HepG2 (cell line): ENCODE data around the gene TLN1. TPM values are rescaled to one million over a fixed set of nuclear protein-coding genes. Genes with fewer than 3 reads are reported as not detected.

Experiments used
- CEBPG ChIP-seq: IDR thresholded peaks from 2 replicates; pipeline ENCODE4 v1.6.1; 2016
- ETV5 ChIP-seq: IDR thresholded peaks from 2 replicates; pipeline ENCODE4 v1.6.1; 2018; ENCODE audit warnings: missing biosample characterization, missing genetic modification reagents, inconsistent platforms, borderline replicate concordance
- HDAC6 ChIP-seq: fragments of 200-600 bp; sonication (generic); IDR thresholded peaks from 2 replicates; pipeline ENCODE4 v1.7.0; 2017; ENCODE audit warnings: mild to moderate bottlenecking, antibody characterized with exemption, low read length, low read depth
- HNRNPLL ChIP-seq: fragments of 200-400 bp; formaldehyde crosslinking; IDR thresholded peaks from 2 replicates; pipeline ENCODE4 v1.6.1; 2017; ENCODE audit warnings: mild to moderate bottlenecking, low read depth, low read length; ENCODE audit not compliant: poor library complexity, severe bottlenecking
- HOXA5 ChIP-seq: sonication (generic); formaldehyde crosslinking; IDR thresholded peaks from 2 replicates; pipeline ENCODE4 v1.4.0; 2020; ENCODE audit warnings: missing genetic modification reagents
- KMT2A ChIP-seq: sonication (generic); formaldehyde crosslinking; IDR thresholded peaks from 2 replicates; pipeline ENCODE4 v1.4.0; 2020; ENCODE audit warnings: missing genetic modification reagents
- MTF2 ChIP-seq: sonication (generic); formaldehyde crosslinking; IDR thresholded peaks from 2 replicates; pipeline ENCODE4 v1.5.0; 2020; ENCODE audit warnings: missing genetic modification reagents, borderline replicate concordance
- NR2F1 ChIP-seq, 2 experiments: fragments of 450-650 bp in 1 of 2; formaldehyde crosslinking in 1 of 2; IDR thresholded peaks; 2 replicates each; pipeline versions ENCODE4 v1.5.0 to v1.6.1; 2016 to 2020; ENCODE audit warnings: mild to moderate bottlenecking in 1 of 2, missing compliant biosample characterization in 1 of 2, missing genetic modification reagents in 1 of 2, moderate library complexity in 1 of 2
- PAX8 ChIP-seq: sonication (generic); formaldehyde crosslinking; IDR thresholded peaks from 2 replicates; pipeline ENCODE4 v1.8.0; 2022; ENCODE audit warnings: mild to moderate bottlenecking, missing genetic modification reagents, borderline replicate concordance
- REXO4 ChIP-seq: sonication (generic); formaldehyde crosslinking; IDR thresholded peaks from 2 replicates; pipeline ENCODE4 v1.8.0; 2022; ENCODE audit warnings: missing genetic modification reagents, mild to moderate bottlenecking, borderline replicate concordance
- SP2 ChIP-seq: sonication (generic); formaldehyde crosslinking; IDR thresholded peaks from 2 replicates; pipeline ENCODE4 v1.5.1; 2020; ENCODE audit warnings: mild to moderate bottlenecking, missing genetic modification reagents
- SRSF4 ChIP-seq: fragments of 200-400 bp; formaldehyde crosslinking; IDR thresholded peaks from one replicate; pipeline ENCODE4 v1.6.1; 2018; ENCODE audit warnings: mild to moderate bottlenecking, low read depth, low read length, moderate library complexity; ENCODE audit not compliant: poor library complexity, severe bottlenecking
- TEAD3 ChIP-seq: optimal IDR thresholded peaks from 2 replicates; pipeline ENCODE3; 2016; ENCODE audit warnings: borderline replicate concordance
- TOE1 ChIP-seq: sonication (generic); formaldehyde crosslinking; IDR thresholded peaks from 2 replicates; pipeline ENCODE4 v1.4.0; 2020; ENCODE audit warnings: mild to moderate bottlenecking, missing genetic modification reagents
- TOPORS ChIP-seq: sonication (generic); formaldehyde crosslinking; IDR thresholded peaks from 2 replicates; pipeline ENCODE4 v1.8.0; 2023; ENCODE audit warnings: mild to moderate bottlenecking, missing genetic modification reagents
- WIZ ChIP-seq: sonication (generic); formaldehyde crosslinking; IDR thresholded peaks from 2 replicates; pipeline ENCODE4 v1.5.1; 2020; ENCODE audit warnings: mild to moderate bottlenecking, missing genetic modification reagents
- YEATS4 ChIP-seq: sonication (generic); formaldehyde crosslinking; IDR thresholded peaks from 2 replicates; pipeline ENCODE4 v1.4.0; 2020; ENCODE audit warnings: missing genetic modification reagents, borderline replicate concordance
- ZFP36 ChIP-seq: fragments of 150-350 bp; IDR thresholded peaks from 2 replicates; pipeline ENCODE4 v1.6.1; 2018; ENCODE audit warnings: borderline replicate concordance, low read length, low read depth; ENCODE audit not compliant: partially characterized antibody
- ZFP62 ChIP-seq: sonication (generic); formaldehyde crosslinking; IDR thresholded peaks from 2 replicates; pipeline ENCODE4 v1.4.0; 2020; ENCODE audit warnings: missing genetic modification reagents
- ZNF12 ChIP-seq: sonication (generic); formaldehyde crosslinking; IDR thresholded peaks from 2 replicates; pipeline ENCODE4 v1.5.0; 2020; ENCODE audit warnings: missing genetic modification reagents
- ZNF253 ChIP-seq: sonication (generic); formaldehyde crosslinking; IDR thresholded peaks from 2 replicates; pipeline ENCODE4 v1.8.0; 2022; ENCODE audit warnings: mild to moderate bottlenecking, missing genetic modification reagents, borderline replicate concordance
- ZNF292 ChIP-seq: sonication (generic); formaldehyde crosslinking; IDR thresholded peaks from 2 replicates; pipeline ENCODE4 v1.8.1; 2022; ENCODE audit warnings: mild to moderate bottlenecking, low read depth, missing genetic modification reagents, borderline replicate concordance
- ZNF317 ChIP-seq: sonication (generic); formaldehyde crosslinking; IDR thresholded peaks from 2 replicates; pipeline ENCODE4 v1.5.0; 2020; ENCODE audit warnings: mild to moderate bottlenecking, missing genetic modification reagents
- ZNF383 ChIP-seq: sonication (generic); formaldehyde crosslinking; IDR thresholded peaks from 2 replicates; pipeline ENCODE4 v1.4.0; 2020; ENCODE audit warnings: missing genetic modification reagents, mild to moderate bottlenecking, borderline replicate concordance
- ZNF644 ChIP-seq: IDR thresholded peaks from 2 replicates; pipeline ENCODE4 v1.6.1; 2016; ENCODE audit warnings: low read depth
- ZNF660 ChIP-seq: sonication (generic); formaldehyde crosslinking; IDR thresholded peaks from 2 replicates; pipeline ENCODE4 v1.5.1; 2020; ENCODE audit warnings: mild to moderate bottlenecking, low read depth, missing genetic modification reagents, borderline replicate concordance
- ZNF7 ChIP-seq: IDR thresholded peaks from 2 replicates; pipeline ENCODE4 v1.6.1; 2016; ENCODE audit warnings: missing biosample characterization, missing genetic modification reagents
- ZNF841 ChIP-seq: sonication (generic); formaldehyde crosslinking; IDR thresholded peaks from 2 replicates; pipeline ENCODE4 v1.8.1; 2023; ENCODE audit warnings: missing genetic modification reagents, borderline replicate concordance
- polyA plus RNA-seq, 8 experiments: library from polyadenylated mRNA; depleted of rRNA in 3 of 8; stranded (reverse) in 7 of 8; unstranded in 1 of 8; fragments of >200 nt; fragmentation: Illumina TruSeq in 4 of 8; extraction: Trizol in 4 of 8; gene quantifications; 2 replicates each; pipeline versions ENCODE4 v1.2.1 to v1.2.3, GENCODE V29; 2011 to 2016; ENCODE audit warnings: low read depth in 4 of 8, missing spikeins in 1 of 8, mixed read lengths in 1 of 8; ENCODE audit not compliant: insufficient read depth in 1 of 8
- total RNA-seq, 5 experiments: library from RNA; depleted of rRNA; stranded (reverse); fragments of >200 nt; fragmentation: Illumina TruSeq; extraction: Trizol; gene quantifications; 2 replicates each; pipeline ENCODE4 v1.2.3, GENCODE V29; 2016; ENCODE audit warnings: low read depth in 1 of 5
- TF ChIP-seq, protein P1 (sequence below): sonication (generic); formaldehyde crosslinking; IDR thresholded peaks from 2 replicates; pipeline ENCODE4 v1.4.0; 2020; ENCODE audit warnings: missing genetic modification reagents
- TF ChIP-seq, protein P2 (sequence below): sonication (generic); formaldehyde crosslinking; conservative IDR thresholded peaks from 2 replicates; pipeline ENCODE4 v1.8.0; 2022; ENCODE audit warnings: mild to moderate bottlenecking, moderate library complexity, missing genetic modification reagents

TLN1 gene
- total and polyA plus RNA-seq, 2 of the 13 experiments (the other 11 are each of a cell fraction or from before 2014, with no cell fraction given), result 35.2 to 51.8 TPM

GRCh38 chr9:35748858-35749514, 17.0 kb upstream of the TLN1 start, which contains the start of the genes GBA2 and RGP1 (continued):
- TF ChIP-seq CEBPG (CRISPR knock-in tag), result 0 out of 2 replicates have a peak, but pooled peaks have one; percentile 3
- TF ChIP-seq ZNF841 (CRISPR knock-in tag), result no peak
- TF ChIP-seq ZNF317 (CRISPR knock-in tag), result no peak; the same call in 1 of the 2 replicates
- TF ChIP-seq, protein P1, sequence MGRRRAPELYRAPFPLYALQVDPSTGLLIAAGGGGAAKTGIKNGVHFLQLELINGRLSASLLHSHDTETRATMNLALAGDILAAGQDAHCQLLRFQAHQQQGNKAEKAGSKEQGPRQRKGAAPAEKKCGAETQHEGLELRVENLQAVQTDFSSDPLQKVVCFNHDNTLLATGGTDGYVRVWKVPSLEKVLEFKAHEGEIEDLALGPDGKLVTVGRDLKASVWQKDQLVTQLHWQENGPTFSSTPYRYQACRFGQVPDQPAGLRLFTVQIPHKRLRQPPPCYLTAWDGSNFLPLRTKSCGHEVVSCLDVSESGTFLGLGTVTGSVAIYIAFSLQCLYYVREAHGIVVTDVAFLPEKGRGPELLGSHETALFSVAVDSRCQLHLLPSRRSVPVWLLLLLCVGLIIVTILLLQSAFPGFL (CRISPR knock-in tag), result no peak
- TF ChIP-seq ZNF253 (CRISPR knock-in tag), result no peak
- TF ChIP-seq REXO4 (CRISPR knock-in tag), result no peak
- TF ChIP-seq, protein P2, sequence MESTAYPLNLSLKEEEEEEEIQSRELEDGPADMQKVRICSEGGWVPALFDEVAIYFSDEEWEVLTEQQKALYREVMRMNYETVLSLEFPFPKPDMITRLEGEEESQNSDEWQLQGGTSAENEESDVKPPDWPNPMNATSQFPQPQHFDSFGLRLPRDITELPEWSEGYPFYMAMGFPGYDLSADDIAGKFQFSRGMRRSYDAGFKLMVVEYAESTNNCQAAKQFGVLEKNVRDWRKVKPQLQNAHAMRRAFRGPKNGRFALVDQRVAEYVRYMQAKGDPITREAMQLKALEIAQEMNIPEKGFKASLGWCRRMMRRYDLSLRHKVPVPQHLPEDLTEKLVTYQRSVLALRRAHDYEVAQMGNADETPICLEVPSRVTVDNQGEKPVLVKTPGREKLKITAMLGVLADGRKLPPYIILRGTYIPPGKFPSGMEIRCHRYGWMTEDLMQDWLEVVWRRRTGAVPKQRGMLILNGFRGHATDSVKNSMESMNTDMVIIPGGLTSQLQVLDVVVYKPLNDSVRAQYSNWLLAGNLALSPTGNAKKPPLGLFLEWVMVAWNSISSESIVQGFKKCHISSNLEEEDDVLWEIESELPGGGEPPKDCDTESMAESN (CRISPR knock-in tag), result no peak
- TF ChIP-seq ZFP36, result no peak
- TF ChIP-seq ZNF383, result no peak
- TF ChIP-seq SP2, result peak; percentile 89
- peak; percentile 50; the same call in 1 of the 2 replicates for TF ChIP-seq KMT2A (CRISPR knock-in tag)
- no peak for TF ChIP-seq ZNF7 (CRISPR knock-in tag)
- TF ChIP-seq ZNF12 (CRISPR knock-in tag), result peak; percentile 64; the same call in 1 of the 2 replicates
- TF ChIP-seq HNRNPLL, result peak; percentile 75
- TF ChIP-seq WIZ (CRISPR knock-in tag), result no peak
- peak; percentile 5; the same call in 1 of the 2 replicates for TF ChIP-seq PAX8
- no peak for TF ChIP-seq ZNF292
- no peak for TF ChIP-seq ZNF660
- no peak for TF ChIP-seq HDAC6
- TF ChIP-seq TOE1, result no peak
- peak; percentile 93 for TF ChIP-seq ETV5 (CRISPR knock-in tag)
- no peak for TF ChIP-seq HOXA5
- TF ChIP-seq ZFP62 (CRISPR knock-in tag), result no peak
- TF ChIP-seq MTF2 (CRISPR knock-in tag), result no peak
- no peak for TF ChIP-seq TEAD3 (CRISPR knock-in tag)
- no peak for TF ChIP-seq TOPORS
- TF ChIP-seq YEATS4 (CRISPR knock-in tag), result peak; percentile 82; the same call in 1 of the 2 replicates
- TF ChIP-seq ZNF644 (CRISPR knock-in tag), result no peak
- peak; percentile 78 to 90 for TF ChIP-seq NR2F1 (CRISPR knock-in tag; IDR thresholded peaks at IDR 0.05)
- TF ChIP-seq SRSF4, result no peak
